Endothelial cell of umbilical vein (primary cell): ENCODE data around the gene SNURF.

Experiments used
- EZH2 ChIP-seq: IDR thresholded peaks from 2 replicates; pipeline ENCODE4 v1.6.1; 2012; ENCODE audit warnings: borderline replicate concordance, low read depth, mild to moderate bottlenecking, moderate library complexity, low read length, inconsistent platforms; ENCODE audit not compliant: severe bottlenecking
- MYC ChIP-seq: IDR thresholded peaks from one replicate; pipeline ENCODE4 v1.6.1; 2011; ENCODE audit warnings: mild to moderate bottlenecking, low read depth, low read length
- POLR2A ChIP-seq: IDR thresholded peaks from 2 replicates; pipeline ENCODE4 v1.6.1; 2012; ENCODE audit warnings: low read depth, mild to moderate bottlenecking, control low read depth, low read length
- POLR2AphosphoS5 ChIP-seq: IDR thresholded peaks from 2 replicates; pipeline ENCODE4 v1.6.1; 2012; ENCODE audit warnings: low read depth, mild to moderate bottlenecking, control low read depth, low read length, moderate library complexity; ENCODE audit not compliant: insufficient read depth
- TF ChIP-seq, protein P1 (sequence below), 2 donors: IDR thresholded peaks; 1 replicate in 1 of 2; 2 replicates in 1 of 2; pipeline ENCODE4 v1.5.1; 2011; ENCODE audit warnings: low read length in 2 of 2, mild to moderate bottlenecking in 2 of 2, moderate library complexity in 2 of 2, control low read depth in 1 of 2, inconsistent platforms in 1 of 2, low read depth in 1 of 2; ENCODE audit not compliant: insufficient read depth in 1 of 2; ENCODE audit errors: extremely low read depth in 1 of 2

DNA sequence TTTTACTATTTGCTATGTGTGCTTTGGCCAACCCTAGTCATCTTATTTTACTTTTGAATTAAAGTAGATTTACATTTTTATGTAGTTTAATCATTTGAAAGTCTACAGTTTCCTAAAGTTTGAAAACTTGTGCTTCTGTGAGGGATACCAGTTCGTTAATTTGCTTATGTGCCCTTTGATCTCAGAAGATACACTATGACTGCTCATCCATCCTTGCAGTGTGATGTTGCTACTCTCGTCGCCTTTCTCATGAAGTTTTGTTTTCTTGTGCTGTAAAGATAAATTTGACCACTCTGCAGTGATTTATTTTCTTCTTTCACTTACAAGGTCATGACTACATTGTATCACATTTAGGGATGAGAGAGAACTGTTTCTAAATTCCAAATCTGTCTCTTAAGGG, 16.3 kb downstream of the SNURF start:
- TF ChIP-seq, protein P1, sequence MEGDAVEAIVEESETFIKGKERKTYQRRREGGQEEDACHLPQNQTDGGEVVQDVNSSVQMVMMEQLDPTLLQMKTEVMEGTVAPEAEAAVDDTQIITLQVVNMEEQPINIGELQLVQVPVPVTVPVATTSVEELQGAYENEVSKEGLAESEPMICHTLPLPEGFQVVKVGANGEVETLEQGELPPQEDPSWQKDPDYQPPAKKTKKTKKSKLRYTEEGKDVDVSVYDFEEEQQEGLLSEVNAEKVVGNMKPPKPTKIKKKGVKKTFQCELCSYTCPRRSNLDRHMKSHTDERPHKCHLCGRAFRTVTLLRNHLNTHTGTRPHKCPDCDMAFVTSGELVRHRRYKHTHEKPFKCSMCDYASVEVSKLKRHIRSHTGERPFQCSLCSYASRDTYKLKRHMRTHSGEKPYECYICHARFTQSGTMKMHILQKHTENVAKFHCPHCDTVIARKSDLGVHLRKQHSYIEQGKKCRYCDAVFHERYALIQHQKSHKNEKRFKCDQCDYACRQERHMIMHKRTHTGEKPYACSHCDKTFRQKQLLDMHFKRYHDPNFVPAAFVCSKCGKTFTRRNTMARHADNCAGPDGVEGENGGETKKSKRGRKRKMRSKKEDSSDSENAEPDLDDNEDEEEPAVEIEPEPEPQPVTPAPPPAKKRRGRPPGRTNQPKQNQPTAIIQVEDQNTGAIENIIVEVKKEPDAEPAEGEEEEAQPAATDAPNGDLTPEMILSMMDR (IDR thresholded peaks at IDR 0.05; ENCODE audit: extremely low read depth in 1 of 2, insufficient read depth in 1 of 2, low read depth in 1 of 2, low read length in 2 of 2) = no peak
- no peak for TF ChIP-seq POLR2A
- TF ChIP-seq MYC = no peak
- no peak for TF ChIP-seq EZH2
- no peak for TF ChIP-seq POLR2AphosphoS5
